Breast epithelium (tissue), 3 donors: Measurements from ENCODE around the gene PKD2.

Experiments
- CTCF ChIP-seq, 3 donors: fragments of 450-650 bp; IDR thresholded peaks; one replicate each; pipeline ENCODE4 v1.5.1; 2016 to 2017; ENCODE audit warnings: antibody characterized with exemption in 3 of 3, mild to moderate bottlenecking in 3 of 3, moderate library complexity in 3 of 3
- POLR2A ChIP-seq: fragments of 450-650 bp; IDR thresholded peaks from one replicate; pipeline ENCODE4 v1.6.1; 2016; ENCODE audit warnings: antibody characterized with exemption, mild to moderate bottlenecking, moderate library complexity

GRCh38 chr4:88007304-88008121 lies at the start of gene PKD2:
- TF ChIP-seq CTCF (IDR thresholded peaks at IDR 0.05) (no peak), POLR2A (no peak)
